Fibroblast of pulmonary artery (primary cell): ENCODE data around the gene MYH9.

ENCODE experiments used
- DNase-seq: peaks from one replicate; pipeline ENCODE4 v3.0.0-alpha.2; 2010; ENCODE audit warnings: low read depth
- H3K4me3 ChIP-seq: replicated peaks from 2 replicates; pipeline ENCODE4 v1.5.1; 2011; ENCODE audit warnings: low read depth, mild to moderate bottlenecking, control low read depth, low read length, moderate library complexity
- CTCF ChIP-seq: IDR thresholded peaks from 2 replicates; pipeline ENCODE4 v1.5.1; 2011; ENCODE audit warnings: mild to moderate bottlenecking, control low read depth, low read length, inconsistent platforms; ENCODE audit errors: missing control alignments

MYH9 gene

GRCh38 chr22:36349726-36350125 lies 38.0 kb downstream of the MYH9 start:
- no peak for DNase-seq
- H3K4me3 ChIP-seq: no peak overlapping the region
- TF ChIP-seq CTCF: no peak

- H3K4me3 ChIP-seq: no peak overlapping the region
- no peak for TF ChIP-seq CTCF
- DNase-seq: no peak
These were observed 39.0 kb downstream of the MYH9 start for GRCh38 chr22:36348760-36349159.

GRCh38 chr22:36347094-36347493 lies 40.7 kb downstream of the MYH9 start:
- H3K4me3 ChIP-seq: no peak overlapping the region
- no peak for DNase-seq

GRCh38 chr22:36344106-36344827 lies 43.5 kb downstream of the MYH9 start:
- DNase-seq: no peak
- no peak for TF ChIP-seq CTCF
- H3K4me3 ChIP-seq: no peak overlapping the region

More at GRCh38 chr22:36347094-36347493, 40.7 kb downstream of the MYH9 start:
- no peak for TF ChIP-seq CTCF

- DNase-seq: no peak
- TF ChIP-seq CTCF: no peak
- H3K4me3 ChIP-seq: no peak overlapping the region
These were observed 44.1 kb downstream of the MYH9 start for GRCh38 chr22:36343720-36344105.

- no peak for DNase-seq
- H3K4me3 ChIP-seq: no peak overlapping the region
- TF ChIP-seq CTCF: no peak
These were observed 44.6 kb downstream of the MYH9 start for GRCh38 chr22:36343070-36343719.

- H3K4me3 ChIP-seq: no peak overlapping the region
- TF ChIP-seq CTCF: no peak
- DNase-seq: no peak
These were observed 46.1 kb downstream of the MYH9 start for GRCh38 chr22:36341640-36342041.
